Stimulated activated CD4-positive, alpha-beta T cell treated with anti-CD3 and anti-CD28 coated beads, Interleukin-12 subunit alpha, Interleukin-12 subunit beta, amount 100 ng/mL, for 24 hours (primary cell): ENCODE data around the gene ERCC2.

Source experiments
- DNase-seq, 2 experiments: peaks; one replicate each; pipeline ENCODE4 v3.0.0-alpha.2; 2020; ENCODE audit warnings: low read depth in 2 of 2

Gene ERCC2

DNA sequence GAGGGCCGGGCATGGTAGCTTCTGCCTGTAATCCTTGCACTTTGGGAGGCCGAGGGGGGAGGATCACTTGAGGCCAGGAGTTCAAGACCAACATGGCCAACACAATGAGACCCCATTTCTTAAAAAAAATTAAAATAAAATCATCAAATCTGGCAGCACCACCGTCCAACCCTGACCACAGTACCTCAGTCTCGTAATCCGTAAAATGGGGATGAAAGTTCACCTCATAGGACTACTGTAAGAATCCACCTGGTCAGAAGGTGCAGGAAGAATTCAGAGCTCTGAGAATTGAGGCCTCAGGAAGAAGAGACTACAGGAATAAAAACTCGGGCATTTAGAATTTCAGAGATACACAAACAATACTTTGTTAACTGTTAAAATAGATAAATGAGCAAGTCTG, 31.4 kb upstream of the ERCC2 start:
- no peak for DNase-seq

DNA sequence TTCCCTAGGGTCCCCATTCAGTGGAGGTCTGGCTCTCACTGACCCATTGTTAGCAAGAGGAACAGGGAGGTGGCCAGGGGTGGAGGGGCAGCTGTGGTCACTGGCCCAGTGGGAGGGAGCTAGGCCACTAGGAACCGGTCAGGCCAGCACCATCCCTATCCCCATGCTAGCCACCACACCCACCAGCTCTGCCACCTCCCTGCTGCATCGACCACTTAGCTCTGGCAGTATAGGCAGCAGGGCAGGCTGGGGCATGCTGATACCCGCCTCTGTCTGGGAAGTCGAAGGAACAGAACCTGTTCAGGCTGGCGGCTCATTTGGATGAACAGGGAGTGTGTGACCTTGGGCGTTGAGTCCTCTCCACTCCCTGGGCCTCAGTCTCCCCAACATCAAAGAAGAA, 29.8 kb upstream of the ERCC2 start:
- no peak for DNase-seq

DNA sequence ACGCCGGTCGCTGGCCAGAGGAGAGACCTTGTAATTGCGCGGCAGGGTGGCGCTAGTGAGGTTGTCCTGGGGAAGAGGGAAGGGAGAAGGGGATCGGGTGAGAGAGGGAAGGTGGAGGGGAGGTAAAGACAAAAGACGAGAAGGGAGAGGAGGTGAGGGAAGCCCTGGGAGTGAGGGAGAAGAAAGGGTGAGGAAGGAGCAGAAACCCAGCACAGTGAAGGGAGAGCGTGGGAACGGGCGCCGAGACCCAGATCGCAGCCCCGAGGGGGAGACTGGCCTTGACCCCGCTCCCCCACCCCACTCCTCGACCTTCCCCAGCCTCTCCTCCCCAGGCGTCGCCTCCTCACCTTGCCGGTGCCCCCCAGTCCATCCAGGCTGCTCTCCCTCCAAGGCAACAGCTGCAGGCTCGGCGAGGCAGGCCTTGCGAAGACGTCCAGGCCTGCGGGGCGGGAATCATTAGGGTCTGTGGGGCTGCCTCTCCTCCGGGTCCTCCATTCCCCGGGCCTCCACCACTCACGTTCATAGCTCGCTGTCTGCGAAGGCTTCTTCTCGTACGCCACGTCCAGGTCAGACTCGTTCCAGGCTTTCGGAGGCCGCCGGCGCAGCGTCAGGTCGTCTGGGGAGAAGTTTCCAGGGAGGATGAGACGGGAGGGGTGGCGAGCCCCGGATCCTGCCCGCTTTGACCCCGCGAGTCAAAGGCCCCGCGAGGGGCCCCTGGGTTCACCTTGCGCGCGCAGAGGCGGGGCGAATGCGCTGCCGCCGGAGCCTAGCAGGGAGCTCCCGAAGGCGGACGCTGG, 25.6 kb upstream of the ERCC2 start:
- no peak for DNase-seq

DNA sequence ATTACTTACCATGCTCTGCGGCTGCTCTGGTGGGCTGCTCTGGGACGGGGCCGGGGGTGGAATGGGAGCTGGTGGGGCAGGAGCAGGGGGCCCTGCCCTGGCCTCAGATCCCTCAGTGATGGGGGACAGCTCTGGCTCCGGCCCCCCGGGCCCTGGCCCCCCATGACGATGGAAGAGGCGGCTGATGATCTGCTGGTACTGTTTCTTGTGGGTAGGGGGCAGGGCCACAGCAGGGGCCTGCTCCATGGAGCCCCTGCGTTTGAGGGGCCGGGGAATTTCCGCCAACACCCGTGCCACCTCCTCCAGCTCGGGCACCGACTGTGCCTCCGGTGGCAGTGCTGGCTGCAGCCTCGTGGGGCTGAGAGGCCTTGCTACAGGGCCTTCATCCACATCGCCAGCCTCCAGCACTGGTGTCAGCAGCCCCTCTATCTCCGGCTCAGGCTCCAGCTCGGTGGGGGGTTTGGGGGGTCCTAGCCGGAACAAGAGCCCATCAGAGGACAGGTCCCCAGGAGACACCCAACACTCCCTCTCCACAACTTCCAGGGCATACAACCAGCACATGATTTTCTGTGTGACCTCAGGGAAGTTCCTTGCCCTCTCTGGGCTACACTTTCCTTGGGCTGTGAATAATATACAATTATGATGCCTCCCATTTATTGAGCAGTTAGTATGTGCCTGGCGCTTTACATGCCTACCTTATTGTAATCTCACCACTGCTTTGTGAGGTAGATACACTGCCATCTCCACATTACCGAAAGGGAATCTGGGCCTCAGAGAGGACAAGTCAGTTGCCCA, 21.7 kb upstream of the ERCC2 start:
- DNase-seq = no peak

DNA sequence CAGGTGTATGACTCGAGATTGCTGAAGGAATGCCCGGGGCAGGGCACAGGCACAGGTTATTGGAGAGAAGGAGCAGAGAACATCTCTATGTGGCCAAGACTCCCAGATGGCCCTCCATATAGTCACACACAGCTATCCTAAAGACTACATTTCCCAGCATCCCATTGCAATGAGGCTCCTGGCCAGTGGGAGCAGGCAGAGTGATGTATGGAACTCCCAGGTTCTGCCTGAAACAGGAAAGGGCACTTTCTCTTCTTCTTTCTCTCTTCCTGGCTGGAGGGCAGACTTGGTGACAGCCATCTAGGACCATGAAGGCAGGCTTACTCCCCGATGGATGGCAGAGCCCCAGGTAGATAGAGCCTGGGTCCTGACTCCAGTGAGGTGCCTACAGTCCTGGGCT, 21.0 kb upstream of the ERCC2 start:
- DNase-seq = no peak

DNA sequence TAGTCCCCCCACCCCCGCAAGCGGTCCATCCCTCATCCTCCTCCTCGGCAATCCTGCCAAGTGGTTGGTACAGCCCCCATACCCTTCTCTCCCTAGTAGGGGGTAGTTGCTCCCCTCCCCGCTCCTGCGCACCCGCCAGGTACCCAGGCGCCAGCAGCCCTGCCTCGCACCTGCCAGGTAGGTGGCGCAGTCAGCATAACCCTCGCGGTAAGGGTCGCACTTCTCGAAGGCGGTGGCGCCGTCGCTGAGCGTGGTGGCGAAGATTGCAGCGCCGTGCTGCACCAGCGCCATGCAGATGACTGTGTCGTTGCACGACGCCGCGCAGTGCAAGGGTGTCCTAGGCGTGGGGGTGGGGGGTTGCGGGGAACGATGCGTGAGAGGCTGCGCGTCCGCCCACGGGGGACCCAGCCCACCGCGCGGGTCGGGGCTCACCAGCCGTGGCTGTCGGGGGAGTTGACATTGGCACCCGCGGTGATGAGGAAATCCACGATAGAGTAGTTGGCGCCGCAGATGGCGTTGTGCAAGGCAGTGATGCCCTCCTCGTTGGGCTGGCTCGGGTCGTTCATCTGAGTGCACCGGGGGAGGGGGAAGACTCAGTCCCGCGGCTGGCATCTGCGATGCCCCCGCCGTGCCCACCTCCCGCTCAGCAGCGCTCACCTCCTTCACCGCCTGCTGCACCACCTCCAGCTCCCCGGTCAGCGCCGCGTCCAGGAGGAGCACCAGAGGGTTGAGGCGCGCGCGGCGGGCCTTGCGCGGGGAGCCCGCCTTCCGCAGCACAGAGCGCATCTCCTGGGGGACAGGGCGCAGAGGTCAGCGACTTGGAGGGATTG, 15.2 kb upstream of the ERCC2 start:
- no peak for DNase-seq

DNA sequence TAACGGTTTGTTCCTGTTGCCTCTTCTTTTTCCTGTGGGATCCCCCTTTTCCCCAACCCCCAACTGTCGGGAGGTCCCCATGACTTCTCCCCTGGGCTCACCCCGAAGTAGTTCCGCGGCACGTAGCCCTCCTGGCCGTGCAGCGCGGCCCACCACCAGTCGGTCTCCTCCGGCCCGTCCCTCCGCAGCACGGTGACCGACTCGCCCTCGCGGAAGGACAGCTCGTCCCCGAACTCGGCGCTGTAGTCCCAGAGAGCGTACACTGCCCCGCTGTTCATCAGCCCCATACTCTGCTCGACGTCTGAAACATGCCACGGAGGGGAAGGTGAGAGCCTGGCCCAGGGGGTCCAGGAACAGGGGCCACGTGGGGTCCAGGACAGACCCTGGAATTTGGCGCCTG, 12.1 kb upstream of the ERCC2 start:
- no peak for DNase-seq

DNA sequence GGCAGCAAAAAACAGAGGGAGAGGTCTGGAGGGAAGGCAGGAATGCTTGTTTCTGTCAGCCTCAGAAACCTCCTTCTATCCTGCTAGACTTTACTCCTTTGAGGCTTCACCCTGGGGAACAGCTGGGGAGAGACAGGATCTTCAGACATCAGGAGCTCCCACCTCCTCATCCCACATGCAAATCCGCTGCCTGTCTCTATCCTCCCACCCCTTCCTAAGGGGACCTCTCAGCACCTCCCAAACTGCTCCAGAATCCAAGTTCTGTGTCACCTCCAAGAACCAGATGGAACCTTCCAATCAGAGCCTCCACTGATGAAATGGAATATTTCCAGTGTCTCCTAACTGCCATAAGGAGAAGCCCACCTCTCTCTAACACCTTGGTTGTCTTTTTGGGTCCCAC, 9.7 kb upstream of the ERCC2 start:
- no peak for DNase-seq

DNA sequence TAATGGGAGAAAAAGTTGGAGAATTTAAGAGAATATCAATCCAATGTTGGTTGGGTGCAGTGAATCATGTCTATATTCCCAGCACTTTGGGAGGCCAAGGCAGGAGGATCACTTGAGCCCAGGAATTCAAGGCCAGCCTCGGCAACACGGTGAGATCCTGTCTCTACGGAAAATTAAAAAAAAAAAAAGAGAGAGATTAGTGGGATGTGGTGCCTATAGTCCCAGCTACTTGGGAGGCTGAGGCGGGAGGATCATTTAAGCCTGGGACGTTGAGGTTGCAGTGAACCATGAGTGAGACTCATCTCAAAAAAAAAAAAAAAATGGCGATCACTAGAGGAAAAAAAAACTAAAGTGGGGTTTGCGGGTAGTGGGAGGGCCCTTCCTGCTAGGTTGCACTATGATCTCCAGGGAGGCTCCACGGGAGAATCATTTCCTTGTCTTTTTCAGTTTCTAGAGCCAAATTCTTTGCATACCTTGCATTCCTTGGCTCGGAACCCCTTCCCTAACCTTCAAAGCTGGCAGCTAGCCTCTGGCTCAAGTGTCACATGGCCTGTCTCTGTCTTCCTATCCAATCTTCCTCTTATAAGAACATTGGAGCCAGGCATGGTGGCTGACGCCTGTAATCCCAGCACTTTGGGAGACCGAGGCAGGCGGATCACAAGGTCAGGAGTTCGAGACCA, 5.8 kb upstream of the ERCC2 start:
- DNase-seq = no peak

DNA sequence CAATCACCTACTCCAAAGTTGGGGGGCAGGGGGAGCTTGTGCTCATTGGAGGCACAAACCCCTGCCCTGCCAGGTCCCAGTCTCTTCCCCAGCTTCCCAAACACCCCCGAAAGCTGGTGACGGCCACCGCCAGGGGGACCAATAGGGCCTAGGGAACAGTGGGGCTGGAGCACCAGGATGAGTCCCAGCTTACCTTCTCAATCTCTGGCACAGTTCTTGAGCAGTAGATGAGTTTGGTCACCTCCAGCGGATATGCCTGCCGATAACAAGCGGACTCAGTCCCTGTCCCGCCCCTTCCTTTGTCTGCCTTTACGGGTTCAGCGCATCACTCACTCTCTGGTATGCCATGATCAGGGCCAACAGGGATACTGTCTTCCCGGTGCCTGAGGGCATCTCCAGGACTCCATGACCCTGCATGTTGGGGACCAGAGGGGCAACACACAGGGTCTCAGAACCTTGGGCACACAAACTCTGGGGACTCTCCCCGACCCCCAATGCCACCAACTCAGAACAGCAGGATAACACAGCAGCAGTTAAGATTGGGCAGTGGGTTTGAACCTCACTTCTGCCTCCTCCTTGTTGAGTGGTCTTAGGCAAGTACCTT, 1.5 kb downstream of the ERCC2 start:
- DNase-seq = no peak

DNA sequence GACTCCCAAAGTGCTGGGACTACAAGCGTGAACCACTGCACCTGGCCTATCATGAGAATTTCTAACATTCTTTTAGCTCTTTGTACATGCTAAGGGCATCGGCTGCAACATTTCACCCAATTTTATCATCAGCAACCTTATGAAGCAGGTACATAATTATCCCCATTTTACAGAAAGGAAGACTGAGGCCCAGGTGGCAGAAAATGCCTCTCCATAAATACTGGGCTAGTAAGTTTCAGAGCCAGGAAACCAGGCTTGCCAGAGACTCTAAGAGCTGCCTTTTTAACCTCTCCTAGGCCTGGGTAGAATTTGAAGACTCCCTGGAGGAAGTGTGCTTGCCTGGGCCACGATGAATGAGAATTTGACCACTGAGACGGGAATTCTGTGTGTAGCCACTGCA, 2.2 kb downstream of the ERCC2 start:
- DNase-seq = no peak

DNA sequence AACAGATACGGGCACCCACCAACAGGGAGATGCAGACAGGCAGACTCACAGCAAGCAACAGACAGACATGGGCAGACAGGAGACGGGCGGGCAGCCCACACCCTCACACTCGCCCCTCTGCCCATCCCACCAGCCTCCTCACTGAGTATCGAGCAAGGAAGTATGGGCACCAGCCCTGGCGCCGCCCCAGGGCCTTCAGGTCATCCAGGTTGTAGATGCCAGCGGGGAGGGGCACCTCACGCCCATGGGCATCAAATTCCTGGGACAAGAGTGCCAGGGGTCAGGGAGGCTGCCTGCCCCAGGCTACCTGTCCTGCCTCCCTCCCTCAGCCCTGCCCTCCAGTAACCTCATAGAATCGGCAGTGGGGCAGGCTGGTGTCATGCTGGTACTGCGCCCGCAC, 5.7 kb downstream of the ERCC2 start:
- DNase-seq = no peak

DNA sequence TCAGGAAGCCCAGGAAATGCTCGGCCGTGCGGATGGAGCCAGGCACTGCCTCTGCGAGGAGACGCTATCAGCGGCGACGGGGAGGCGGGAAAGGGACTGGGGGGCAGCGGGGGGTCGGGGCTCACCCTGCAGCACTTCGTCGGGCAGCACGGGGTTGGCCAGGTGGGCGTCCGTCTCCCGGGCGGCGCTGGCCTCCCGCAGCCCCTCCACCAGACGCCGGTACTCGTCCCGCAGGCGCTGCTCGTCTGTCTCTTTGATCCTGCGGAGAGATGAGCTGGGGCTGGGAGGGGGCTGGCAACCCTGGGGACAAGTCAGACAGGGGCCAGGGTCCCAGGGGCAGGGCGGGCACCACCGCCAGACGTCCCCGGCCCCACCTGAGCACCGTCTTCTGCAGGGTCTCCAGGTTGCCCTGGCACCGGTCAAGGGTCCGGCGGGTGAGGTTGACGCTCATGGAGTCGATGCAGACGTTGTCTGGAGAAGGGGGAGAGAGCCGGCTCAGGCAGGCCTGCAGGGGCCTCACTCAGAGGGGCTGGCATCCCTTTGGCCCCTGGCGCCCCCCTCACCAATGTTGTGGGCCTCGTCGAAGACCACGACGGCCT, 6.4 kb downstream of the ERCC2 start:
- DNase-seq = no peak

DNA sequence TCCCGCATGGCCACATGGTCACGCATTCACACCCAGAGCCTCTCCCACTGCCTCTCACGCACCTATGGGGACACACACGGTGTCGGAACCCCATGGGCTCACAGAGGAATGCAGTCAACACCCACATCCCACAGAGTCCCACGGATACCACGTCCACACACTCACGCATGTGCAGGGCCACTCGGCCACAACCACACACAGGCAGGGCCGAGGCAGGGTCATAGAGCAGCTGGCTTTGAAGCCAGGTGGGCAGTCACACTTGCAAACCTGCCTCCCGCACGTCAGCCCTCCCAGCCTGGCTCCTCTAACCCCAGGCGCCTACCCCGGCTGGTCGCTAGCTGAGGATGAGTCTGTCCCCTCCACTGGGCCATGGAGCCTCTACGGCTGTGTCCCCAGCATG, 8.1 kb downstream of the ERCC2 start:
- no peak for DNase-seq

DNA sequence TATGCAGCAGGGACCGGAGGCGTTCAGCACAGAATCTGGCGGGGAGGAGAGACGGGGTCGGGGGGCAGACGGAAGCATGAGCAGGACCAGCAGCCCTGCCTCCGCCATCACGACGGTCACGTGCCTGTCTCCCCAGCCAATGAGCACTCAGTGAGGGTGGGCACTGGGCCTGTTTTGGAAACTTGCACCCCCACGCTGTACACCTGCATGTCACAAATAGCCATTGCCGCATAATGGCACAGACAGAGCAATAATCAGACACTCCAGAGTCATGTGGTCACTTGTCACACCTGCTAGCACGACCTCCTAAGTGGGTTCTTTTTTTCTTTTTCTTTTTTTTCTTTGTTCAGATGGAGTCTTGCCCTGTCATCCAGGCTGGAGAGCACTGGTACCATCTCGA, 8.8 kb downstream of the ERCC2 start:
- no peak for DNase-seq

DNA sequence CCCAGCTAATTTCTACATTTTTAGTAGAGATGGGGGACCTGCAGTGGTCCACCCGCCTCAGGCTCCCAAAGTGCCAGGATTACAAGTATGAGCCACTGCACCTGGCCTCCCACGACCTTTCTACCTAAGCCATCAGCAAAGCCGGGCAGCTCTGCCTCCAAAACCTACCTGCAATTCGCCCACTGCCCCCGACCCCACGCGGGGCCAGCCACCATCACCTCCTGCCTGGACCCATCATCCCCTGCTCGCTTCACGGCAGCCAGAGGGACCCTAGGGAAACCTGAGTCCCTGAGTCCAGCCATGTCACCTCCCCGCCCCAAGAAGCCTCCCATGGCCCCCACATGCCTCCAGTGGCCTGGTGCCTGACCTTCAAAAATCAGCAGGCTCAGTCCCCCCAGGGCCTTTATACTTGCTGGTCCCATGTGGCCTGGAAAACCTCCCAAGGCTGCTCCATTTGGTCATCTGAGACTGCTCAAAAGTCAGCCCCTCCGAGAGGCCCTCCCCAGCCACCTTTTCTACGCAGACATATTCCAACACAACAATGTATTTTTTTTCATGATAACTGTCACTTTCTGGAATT, 12.1 kb downstream of the ERCC2 start:
- no peak for DNase-seq

DNA sequence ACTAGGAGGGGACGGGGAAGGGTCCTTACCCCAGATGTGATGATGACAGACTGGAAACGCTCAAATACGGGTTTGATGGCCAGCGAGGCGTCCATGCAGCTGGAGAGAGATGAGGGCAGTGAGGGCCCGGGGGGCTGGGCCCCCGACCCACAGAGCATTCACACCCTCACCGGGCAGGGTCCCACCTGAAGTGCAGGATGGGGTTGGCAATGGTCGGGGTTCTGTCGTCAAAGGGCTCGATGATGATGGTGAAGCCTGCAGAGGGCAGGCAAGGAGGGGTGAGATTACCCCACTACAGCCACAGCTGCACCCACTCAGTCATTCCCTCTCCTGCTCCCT, 13.0 kb downstream of the ERCC2 start:
- no peak for DNase-seq

DNA sequence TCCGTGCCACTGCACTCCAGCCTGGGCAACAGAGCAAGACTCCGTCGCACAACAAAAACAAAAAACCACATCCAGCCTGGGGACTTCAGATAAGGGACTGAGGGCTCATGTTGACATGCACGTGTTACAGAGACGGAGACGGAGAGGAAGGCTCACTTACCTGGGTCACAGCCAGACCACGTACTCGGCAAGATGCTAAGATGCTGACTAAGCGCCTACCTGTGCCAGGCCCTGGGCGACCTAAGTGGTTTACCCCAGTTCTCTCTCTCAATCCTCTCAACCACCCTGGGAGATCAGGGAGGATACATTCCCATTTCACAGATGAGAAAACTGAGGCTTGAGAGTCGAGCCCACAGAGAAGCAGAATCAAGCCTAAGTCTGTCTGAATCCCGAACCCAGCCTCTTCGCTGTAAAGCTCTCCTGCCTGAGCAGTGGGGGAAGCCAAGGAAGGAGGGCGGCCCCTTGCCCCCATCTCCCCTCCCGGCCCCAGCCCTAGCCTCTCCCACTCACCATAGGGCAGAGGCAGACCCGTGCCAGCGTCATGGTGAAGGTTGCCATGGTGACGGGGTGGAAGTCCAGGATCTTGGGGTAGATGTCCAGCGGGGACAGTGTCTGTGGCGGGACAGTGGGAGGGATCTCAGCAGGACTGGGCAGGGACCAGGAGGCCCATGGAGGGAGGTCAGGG, 13.5 kb downstream of the ERCC2 start:
- no peak for DNase-seq

DNA sequence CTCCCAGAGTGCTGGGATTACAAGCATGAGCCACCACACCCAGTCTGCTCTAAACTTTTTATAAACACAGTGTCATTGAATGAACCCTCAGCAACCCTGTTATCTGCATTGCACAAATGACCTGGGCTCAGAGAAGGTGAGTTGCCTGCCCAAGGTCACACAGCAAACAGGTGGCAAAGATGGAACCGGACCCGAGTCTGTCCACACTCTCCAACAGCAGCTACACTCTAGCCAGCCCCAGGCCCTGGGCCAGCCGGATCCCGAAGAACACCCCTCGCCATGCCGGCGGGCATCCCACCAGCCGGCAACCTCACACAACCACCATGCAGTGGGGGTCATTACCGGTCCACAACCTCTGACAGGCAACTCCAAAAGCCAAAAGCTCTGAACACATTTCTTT, 14.5 kb downstream of the ERCC2 start:
- DNase-seq = no peak

DNA sequence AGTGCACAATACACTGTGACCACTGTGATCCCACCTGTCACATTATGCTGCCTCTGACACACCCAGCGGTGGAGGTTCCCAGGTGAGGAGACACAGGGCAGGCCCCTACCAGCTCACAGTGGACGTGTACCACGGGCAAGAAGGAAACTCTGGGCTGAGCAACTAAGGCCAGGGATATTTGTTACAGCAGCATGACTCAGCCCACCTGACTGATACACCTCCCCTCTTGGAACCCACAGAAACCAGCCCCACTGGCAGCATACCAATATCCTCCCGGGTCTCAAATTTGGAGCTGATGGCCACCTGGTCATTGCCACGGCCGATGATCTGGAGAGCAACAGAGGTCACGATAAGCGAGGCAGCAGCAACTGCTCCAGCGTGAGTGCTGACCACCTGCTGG, 15.0 kb downstream of the ERCC2 start:
- no peak for DNase-seq
